ENCODE measurements around the gene LRPPRC.
A peak's percentile ranks its signal among the peaks of the same experiment; 100 is the strongest.
"Not testable (repeated sequence)": the region's sequence is repeated elsewhere in the genome, so short reads cannot be mapped to it uniquely, and the experiment has no call there.

Gene LRPPRC

GRCh38 chr2:44016282-44016681 is 20.5 kb upstream of the LRPPRC start:
- TF ChIP-seq, protein P1, sequence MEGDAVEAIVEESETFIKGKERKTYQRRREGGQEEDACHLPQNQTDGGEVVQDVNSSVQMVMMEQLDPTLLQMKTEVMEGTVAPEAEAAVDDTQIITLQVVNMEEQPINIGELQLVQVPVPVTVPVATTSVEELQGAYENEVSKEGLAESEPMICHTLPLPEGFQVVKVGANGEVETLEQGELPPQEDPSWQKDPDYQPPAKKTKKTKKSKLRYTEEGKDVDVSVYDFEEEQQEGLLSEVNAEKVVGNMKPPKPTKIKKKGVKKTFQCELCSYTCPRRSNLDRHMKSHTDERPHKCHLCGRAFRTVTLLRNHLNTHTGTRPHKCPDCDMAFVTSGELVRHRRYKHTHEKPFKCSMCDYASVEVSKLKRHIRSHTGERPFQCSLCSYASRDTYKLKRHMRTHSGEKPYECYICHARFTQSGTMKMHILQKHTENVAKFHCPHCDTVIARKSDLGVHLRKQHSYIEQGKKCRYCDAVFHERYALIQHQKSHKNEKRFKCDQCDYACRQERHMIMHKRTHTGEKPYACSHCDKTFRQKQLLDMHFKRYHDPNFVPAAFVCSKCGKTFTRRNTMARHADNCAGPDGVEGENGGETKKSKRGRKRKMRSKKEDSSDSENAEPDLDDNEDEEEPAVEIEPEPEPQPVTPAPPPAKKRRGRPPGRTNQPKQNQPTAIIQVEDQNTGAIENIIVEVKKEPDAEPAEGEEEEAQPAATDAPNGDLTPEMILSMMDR (IDR thresholded peaks at IDR 0.05; ENCODE audit: extremely low read depth, missing control alignments): no peak
- DNase-seq (ENCODE audit: low spot score): peak; percentile 24

DNA sequence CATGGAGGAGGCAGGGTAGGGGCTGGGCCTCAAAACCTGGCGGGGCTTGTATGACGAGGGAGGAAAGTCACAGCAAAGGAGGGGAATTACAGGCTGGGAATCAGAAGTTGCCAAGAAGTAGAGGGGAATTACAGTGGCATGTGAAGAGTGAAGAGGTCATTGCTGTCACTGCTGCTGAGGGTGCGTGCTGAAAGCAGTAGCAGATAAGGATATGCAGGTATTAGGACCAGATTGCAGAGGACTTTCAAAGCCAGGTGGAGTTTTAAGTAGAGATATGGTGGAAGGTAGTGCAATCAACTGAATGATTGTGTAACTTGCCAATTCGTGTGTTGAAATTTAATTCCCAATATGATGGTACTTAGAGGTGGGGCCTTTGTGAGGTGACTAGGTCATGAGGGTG is 19.4 kb upstream of the LRPPRC start:
- no peak for DNase-seq (ENCODE audit: low spot score)
- TF ChIP-seq, protein P1 (IDR thresholded peaks at IDR 0.05; ENCODE audit: extremely low read depth, missing control alignments): no peak

GRCh38 chr2:44013205-44013604 is 17.4 kb upstream of the LRPPRC start:
- not testable (repeated sequence) for DNase-seq (ENCODE audit: low spot score)

DNA sequence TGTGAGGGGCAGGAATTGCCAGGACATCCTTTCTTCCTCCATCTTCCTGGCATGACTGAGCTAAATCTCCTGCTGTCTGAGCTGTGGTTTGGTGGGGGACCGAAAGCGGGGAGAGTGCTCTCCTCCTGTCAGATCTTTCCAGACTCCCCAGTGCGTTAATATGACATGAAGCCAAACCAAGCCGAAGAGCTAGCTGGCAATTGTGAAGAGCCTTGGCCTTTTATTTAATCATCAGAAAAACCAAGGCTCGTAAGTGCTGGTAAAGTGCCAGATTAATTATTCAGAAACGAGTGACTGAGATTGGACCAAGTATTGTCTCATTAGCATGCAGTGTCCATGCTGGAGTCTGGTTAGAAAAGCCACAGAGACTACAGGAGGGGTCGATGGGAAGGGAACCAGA is 14.5 kb upstream of the LRPPRC start:
- DNase-seq (ENCODE audit: low spot score): no peak
- TF ChIP-seq, protein P1 (IDR thresholded peaks at IDR 0.05; ENCODE audit: extremely low read depth, missing control alignments): no peak

DNA sequence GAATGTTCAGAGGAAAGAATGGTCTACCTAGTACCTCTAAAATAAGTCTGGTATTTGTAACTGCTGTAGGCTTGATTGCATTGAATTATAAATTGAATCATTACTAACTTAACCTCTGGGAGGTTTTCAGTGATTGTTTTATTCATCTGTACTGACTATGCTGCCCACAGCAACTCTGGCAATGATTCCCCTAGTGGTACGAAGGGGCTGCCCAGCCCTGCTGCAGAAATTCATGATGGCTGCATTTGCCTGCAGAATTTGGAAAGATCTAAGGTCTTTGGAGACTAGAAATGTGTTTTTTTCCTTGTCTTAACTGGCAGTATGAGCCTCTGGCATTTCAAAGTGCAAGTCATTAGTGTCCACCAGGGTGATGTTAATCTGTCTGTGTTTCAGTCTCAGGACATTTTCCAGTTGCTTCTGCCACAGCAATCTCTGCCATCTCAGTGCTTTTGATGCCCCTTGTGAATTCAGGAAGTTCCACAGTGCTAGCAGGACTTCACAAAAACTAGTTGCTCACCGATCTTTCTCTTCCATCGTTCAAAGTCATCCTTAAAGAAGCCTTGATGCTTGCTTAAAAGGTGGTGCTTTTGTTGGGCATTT is 13.4 kb upstream of the LRPPRC start:
- DNase-seq (ENCODE audit: low spot score): no peak
- TF ChIP-seq, protein P1 (IDR thresholded peaks at IDR 0.05; ENCODE audit: extremely low read depth, missing control alignments): no peak

- no peak for DNase-seq (ENCODE audit: low spot score)
Measured at GRCh38 chr2:44005846-44006245, 10.1 kb upstream of the LRPPRC start.

GRCh38 chr2:44004735-44005602 is 9.2 kb upstream of the LRPPRC start:
- DNase-seq (ENCODE audit: low spot score): no peak
- TF ChIP-seq, protein P1 (IDR thresholded peaks at IDR 0.05; ENCODE audit: extremely low read depth, missing control alignments): no peak

More at GRCh38 chr2:44005846-44006245, 10.1 kb upstream of the LRPPRC start:
- TF ChIP-seq, protein P1 (IDR thresholded peaks at IDR 0.05; ENCODE audit: extremely low read depth, missing control alignments): no peak
